SK-N-SH treated with all-trans-retinoic acid at 6 μM for 48 hours (cell line): ENCODE data around the gene UROS.

Experiments
- PATZ1 ChIP-seq: fragments of 250-450 bp; sonication (Bioruptor Pico); IDR thresholded peaks from 2 replicates; pipeline ENCODE4 v1.8.0; 2020; ENCODE audit warnings: mild to moderate bottlenecking, moderate library complexity, borderline replicate concordance
- ZFP3 ChIP-seq: fragments of 250-450 bp; sonication (Bioruptor Pico); IDR thresholded peaks from 2 replicates; pipeline ENCODE4 v1.5.0; 2020; ENCODE audit warnings: mild to moderate bottlenecking, moderate library complexity
- ZFP30 ChIP-seq: fragments of 450-650 bp; formaldehyde crosslinking; IDR thresholded peaks from 2 replicates; pipeline ENCODE4 v1.5.0; 2022; ENCODE audit warnings: mild to moderate bottlenecking, moderate library complexity
- ZNF8 ChIP-seq: fragments of 450-650 bp; formaldehyde crosslinking; IDR thresholded peaks from 2 replicates; pipeline ENCODE4 v1.5.0; 2020; ENCODE audit warnings: mild to moderate bottlenecking, moderate library complexity

- TF ChIP-seq ZFP3 (CRISPR knock-in tag) (no peak), ZFP30 (CRISPR knock-in tag) (no peak), PATZ1 (CRISPR knock-in tag) (no peak), ZNF8 (no peak)
These were observed at the start of gene UROS, which contains the start of gene BCCIP for GRCh38 chr10:125822878-125823662.
